HG02571 (cell line): ENCODE measurements around the gene ERCC2.

Experiments used
- ATAC-seq: cut with Tn5 transposase; IDR thresholded peaks from one replicate; pipeline ENCODE4 v1.9.1; 2021; ENCODE audit warnings: mild to moderate bottlenecking, moderate library complexity; ENCODE audit not compliant: unreplicated experiment

ERCC2 gene

DNA sequence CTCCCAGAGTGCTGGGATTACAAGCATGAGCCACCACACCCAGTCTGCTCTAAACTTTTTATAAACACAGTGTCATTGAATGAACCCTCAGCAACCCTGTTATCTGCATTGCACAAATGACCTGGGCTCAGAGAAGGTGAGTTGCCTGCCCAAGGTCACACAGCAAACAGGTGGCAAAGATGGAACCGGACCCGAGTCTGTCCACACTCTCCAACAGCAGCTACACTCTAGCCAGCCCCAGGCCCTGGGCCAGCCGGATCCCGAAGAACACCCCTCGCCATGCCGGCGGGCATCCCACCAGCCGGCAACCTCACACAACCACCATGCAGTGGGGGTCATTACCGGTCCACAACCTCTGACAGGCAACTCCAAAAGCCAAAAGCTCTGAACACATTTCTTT, 14.5 kb downstream of the ERCC2 start:
- no peak for ATAC-seq

DNA sequence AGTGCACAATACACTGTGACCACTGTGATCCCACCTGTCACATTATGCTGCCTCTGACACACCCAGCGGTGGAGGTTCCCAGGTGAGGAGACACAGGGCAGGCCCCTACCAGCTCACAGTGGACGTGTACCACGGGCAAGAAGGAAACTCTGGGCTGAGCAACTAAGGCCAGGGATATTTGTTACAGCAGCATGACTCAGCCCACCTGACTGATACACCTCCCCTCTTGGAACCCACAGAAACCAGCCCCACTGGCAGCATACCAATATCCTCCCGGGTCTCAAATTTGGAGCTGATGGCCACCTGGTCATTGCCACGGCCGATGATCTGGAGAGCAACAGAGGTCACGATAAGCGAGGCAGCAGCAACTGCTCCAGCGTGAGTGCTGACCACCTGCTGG, 15.0 kb downstream of the ERCC2 start:
- ATAC-seq = no peak

DNA sequence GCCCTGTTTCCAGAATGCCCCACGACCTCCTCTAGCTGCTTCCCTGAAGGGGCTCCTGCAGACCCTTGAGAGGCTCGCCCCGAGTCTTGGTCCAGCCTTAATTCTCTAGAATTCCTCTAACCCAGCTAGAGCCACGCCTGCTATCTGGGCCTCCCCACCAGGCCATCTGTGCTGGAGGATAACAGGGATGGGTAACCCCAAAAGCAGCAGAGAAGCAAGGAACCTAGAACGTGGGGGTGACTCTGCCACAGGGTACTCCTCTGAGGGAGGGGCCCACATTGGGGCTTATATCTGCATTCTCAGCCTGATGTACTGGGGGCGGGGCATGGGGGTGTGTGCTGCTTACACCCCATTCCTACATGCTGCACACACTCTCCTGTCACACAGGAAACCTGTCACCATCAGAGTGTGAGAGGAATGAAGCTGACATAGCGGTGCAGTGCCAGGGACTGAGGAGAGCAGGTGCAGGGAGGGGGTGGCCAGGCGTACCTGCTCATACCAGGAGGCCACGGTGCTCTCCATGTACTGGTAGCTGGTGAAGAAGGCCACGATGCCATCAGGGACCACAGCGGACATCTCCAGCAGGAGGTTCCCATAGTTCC, 16.0 kb downstream of the ERCC2 start:
- ATAC-seq = no peak

DNA sequence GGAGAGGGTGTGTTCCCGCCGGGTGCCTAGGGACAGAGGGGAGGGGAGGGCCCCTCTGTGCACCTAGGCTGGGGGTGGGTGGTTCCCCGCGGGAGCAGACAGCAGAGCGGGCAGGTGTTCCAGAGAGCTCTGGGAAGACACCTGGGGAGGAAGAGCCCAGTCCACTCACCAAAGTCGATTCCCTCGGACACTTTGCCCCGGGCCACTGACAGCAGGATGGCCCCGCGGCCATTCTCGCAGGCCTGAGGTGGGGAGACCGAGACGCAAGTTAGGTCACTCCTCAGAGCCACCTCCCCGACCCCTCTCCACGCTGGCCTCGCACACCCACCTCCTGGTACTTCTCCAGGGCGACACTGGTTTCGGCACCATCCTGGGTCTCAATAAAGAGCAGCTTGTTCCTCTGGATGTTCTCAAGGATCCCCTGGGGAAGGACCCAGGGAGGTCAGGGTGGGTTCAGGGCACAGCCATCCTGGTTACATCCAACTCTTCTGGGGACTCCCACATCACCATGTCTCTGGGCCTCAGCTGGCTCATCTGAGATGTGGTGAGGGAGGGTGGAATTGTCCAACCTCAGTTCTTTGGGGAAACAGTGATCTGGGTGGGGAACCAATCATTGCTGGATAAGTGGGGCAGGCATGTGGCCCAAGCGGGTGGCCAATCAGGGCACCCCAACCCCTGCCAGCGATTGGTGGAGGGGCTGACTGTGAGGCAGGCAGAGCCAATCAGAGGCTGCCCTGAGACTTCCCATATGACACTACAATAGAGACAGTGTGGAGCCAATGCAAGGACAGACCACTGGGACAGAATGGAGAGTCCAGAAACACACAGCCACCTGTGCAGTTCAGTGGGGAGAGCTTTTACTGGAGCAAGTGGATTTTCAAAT, 17.2 kb downstream of the ERCC2 start:
- no peak for ATAC-seq

DNA sequence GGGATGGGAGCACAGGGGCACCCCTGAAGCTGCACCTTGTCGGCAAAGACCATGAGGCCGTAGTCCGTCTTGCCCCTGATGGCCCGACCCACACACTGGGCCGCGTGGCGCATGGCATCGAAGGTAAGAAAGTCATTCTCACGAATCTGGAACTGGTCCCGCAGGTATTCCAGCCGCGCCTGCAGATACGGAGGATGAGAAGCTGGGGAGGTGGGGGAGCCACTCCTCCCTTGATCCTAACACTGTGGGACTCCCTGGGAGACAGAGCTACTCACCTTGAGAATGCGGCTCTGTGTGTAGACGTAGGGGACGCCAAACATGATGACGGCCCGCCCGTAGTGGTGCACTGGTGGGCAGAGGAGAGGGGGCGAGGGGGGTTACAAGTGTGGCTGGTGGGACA, 17.9 kb downstream of the ERCC2 start:
- no peak for ATAC-seq

DNA sequence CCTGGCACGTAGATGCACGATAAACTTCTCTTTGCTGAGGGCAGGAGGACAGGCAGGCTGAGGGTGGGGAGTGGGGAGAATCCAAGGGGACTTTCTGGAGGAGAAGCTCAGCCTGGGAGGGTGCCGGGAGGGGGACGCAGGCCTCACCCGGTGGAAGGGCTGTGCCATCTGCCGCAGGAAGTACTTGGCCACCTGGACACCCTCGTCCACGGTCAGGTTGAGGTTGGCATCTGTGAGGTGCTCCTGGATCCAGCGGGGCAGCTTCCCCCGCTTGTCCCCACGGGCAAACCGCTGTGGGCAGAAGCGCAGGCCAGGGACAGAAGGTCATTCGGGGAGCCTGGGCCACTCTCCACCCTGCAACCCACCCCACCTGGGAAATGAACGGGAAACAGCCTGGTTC, 18.3 kb downstream of the ERCC2 start:
- no peak for ATAC-seq

DNA sequence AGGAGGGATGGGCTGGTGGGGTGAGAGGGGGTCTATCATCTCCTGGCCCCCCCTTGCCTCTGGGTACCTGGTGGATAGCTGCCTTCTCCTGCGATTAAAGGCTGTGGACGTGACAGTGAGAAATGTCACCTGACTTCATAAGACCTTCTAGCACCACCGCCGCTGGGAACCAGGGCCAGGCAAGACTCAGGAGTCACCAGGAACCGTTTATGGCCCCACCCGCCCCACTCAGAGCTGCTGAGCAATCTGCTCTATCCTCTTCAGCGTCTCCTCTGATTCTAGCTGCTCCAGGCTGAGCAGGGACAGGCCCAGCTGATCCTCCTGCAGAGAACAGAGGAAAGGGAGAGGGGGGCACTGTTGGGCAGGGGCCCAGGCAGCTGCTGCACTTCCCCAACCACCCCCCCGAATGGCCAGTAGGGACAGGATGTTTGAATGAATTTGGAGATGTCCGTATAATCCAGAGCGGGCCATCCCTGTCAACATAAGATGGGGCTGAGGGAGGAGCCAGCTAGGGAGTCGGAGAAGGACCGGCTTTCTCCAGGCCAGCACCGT, 18.9 kb downstream of the ERCC2 start:
- no peak for ATAC-seq

DNA sequence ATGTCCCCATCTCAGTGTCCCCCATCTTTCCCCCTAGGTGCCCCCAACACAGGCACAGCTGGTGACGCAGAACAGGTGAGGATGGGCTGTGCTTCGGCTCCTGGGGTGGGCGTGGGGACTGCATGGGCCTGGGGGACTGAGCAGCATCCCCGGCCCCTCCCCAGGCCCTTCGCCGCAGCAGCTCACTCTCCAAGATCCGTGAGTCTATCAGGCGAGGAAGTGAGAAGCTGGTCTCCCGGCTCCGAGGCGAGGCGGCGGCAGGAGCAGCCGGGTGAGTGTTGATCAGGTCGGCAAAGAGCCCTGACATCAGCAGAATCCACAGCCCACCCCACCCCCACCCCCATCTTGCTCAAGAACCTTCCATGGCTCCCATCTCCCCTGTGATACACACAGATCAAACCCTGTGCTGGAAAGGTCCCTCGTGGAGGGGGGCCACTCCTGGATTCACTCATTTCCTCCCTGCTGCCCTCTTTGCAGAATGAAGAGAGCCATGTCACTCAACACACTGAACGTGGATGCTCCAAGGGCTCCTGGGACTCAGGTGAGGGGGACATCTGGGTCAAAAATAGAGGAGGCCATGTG, 19.8 kb downstream of the ERCC2 start:
- ATAC-seq = no peak

DNA sequence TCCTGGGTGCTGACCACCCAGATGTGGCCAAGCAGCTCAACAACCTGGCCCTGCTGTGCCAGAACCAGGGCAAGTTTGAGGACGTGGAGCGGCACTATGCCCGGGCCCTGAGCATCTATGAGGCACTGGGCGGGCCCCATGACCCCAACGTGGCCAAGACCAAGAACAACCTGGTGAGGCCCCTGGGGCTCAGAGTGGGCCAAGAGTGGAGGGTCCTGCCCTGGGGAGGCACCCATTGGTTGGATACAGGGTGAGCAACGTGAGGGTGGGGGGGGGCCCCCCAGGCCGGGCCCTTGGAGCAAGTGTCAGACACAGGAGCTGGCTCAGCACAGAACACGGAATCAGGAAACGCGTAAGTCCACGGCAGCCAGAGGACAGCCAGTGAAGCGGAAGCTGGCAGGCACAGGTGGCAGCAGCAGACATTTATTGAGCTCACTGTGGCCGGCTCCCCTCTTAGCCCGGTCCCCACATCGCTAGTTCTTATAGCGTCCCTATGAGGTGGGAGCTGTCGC, 20.9 kb downstream of the ERCC2 start:
- no peak for ATAC-seq

DNA sequence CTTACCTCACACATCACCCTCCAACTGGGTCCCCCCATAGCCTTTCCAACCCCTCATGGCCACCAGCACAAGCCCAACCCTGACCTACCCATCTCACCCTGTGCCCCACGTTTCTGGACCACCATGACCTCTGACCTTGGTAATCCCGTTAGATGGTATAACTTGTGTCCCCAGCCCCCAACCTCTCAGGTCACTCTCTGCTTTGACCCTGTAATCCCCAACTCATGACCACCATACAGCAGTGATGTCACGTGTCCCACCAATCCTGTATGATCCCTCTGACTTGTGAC, 21.3 kb downstream of the ERCC2 start:
- no peak for ATAC-seq

DNA sequence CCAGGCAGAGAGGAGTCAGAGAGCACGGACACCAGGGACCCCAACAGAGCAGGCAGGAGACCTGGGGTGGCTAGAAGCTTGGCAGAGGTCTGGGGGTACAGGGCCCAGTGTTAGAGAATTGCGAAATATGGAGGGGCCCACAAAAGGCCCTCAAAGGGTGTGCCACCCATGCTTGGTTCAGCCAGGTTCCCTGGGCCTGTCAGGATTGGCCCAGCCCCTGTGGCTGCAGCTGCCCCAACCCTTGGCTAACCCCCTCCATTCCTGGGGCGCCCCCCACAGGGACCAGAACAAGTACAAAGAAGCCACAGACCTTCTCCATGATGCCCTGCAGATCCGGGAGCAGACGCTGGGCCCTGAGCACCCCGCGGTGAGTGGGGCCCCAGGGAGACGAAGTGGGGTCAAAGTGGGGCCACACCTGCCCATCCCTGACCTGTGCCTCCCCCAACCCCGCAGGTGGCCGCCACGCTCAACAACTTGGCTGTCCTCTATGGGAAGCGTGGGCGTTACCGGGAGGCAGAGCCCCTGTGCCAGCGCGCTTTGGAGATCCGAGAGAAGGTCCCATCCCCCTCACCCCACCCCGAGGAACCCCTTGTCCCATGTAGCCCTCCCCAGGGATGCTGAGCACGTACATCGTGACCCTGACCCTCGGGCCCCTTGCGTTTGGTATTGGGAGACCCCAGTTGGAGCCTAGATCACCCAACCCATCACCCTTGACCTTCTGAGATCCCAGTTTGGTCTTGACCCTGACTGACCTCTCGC, 21.8 kb downstream of the ERCC2 start:
- no peak for ATAC-seq

DNA sequence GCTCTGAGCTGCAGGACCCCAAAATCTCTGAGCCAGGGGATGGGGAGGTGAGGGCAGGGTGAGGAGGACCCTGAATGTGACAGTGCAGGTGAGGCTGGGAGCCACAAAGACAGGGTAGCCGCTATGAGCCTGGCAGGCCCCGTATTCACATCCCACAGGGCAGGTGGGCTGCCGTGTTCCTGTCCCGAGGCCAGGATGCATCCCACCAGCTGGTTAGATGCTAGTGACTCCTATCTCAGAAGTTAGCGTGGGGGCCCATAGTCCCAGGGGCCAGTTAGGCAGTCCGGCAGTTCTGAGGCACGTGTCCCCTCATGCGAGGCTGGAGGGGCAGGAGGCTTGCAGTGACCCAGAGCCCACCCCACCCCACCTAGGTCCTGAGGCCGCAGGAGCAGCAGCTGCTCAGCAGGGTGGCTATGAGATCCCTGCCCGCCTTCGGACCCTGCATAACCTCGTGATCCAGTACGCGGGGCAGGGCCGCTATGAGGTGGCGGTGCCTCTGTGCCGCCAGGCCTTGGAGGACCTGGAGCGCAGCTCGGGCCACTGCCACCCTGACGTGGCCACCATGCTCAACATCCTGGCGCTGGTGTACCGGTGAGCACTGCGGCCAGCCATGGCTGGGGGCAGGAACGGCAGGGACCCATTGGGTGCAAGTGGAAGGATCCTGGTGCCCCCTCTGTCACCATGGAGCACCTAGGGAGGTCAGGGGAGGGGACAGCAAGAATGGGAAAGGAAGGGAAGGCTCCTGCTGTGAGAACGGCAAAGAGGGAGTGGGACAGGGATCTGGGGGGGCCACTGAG, 22.6 kb downstream of the ERCC2 start:
- no peak for ATAC-seq

DNA sequence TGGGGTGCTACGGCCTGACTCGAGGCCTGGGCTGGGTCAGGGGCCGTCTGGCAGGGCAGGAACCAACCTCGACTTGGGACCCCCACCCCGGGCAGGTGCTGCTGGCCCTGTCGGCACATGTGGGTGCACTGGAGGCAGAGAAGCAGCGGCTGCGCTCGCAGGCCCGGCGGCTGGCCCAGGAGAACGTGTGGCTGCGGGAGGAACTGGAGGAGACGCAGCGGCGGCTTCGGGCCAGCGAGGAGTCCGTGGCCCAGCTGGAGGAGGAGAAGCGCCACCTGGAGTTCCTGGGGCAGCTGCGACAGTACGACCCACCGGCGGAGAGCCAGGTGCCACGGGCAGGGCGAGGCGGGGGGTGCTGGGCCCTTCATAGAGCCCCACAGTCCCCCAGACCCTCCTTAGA, 23.9 kb downstream of the ERCC2 start:
- ATAC-seq = no peak

DNA sequence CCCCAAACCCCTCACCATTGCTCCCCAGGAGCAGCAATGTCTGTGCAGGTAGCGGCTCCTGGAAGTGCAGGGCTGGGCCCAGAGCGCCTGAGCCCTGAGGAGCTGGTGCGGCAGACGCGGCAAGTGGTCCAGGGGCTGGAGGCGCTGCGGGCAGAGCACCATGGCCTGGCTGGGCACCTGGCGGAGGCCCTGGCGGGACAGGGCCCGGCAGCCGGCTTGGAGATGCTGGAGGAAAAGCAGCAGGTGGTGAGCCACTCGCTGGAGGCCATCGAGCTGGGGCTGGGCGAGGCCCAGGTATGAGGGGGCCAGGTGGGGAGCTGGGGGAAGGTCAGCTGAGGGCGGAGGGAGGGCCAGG, 24.9 kb downstream of the ERCC2 start:
- no peak for ATAC-seq

DNA sequence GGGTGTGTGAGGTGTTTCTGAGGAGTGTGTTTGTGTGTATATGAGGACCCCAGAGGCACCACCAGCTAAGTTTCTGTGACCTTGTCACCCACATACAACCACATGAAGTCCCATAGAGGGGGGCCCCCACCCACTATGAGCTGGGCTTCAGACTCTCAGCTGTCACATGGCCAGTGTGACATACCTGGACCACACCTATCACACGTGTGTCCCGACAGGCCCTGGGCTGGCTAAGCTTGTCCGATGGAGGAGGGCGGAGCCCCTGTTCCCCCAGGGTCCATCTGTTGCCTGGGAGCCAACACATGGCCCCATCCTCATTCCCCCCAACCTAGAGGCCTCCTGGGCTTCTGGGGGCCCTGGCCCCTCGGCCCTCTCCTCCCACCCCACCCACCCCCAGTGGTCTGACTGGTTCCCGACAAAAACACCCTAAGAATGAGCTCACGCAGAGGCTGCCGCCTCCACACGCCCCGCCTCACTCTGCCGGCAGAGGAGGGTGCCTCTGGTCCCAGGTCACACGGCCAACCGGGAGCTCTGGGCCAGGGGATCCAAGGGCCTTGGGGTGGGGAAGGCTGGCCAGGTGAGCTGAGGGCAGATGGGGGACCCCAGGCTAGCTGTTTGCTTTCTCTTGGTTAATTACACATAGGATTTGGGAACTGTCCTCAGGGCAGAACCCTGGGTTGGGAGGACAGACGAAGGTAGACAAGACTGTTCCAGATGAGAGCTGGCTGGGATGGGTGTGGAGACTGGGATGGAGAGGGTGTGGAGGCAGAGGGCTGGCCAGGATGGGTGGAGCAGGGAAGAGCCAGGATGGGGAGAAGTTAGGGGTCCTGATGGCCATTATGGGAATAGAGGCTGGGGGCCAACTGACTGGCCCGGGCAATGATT, 25.5 kb downstream of the ERCC2 start:
- ATAC-seq = no peak

DNA sequence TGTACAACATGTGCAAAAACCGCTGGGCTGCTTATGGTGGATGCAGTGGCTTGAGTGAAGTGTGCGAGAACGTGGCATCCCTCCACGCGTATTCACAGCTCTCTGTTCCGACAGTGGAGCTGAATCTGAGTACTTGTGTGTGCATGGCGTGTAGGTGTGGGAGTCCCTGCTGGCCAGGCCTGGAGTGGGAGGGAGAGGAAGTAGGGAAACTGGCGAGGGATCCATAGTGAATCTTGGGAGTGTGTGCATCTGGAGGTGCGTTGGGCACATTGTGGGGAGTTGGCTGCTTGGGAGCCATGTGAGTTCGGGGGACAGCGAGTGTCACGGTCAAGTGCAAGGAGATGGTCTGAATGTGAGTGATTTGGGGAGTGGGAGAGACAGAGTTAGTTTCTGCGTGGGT, 27.5 kb downstream of the ERCC2 start:
- no peak for ATAC-seq

DNA sequence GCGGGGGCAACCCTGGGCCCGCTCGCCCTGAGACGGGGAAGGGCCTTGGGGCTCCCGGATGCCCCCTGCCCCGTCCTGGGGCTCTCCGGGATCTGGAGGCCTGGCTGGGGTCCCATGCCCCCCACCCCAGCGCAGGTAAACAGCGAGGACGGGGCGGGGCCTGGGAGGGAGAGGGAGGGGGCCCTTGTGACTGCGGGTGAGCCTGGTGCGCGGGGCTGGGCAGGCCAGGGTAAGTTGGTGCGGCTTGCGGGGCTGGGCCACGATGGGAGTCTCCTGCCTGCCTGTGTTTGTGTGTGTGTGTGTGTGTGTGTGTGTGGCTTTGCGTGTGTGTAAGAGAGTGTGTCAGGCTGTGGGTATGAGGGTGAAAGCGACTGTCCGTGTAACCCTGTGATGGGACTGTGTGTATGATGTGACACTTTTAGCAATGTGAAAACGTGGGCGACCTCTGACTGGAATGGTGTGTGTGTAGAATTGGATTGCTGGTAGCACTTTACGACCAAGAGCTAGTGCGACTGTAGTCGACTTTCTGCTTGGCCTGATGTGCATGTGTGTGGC, 29.4 kb downstream of the ERCC2 start:
- ATAC-seq = no peak

DNA sequence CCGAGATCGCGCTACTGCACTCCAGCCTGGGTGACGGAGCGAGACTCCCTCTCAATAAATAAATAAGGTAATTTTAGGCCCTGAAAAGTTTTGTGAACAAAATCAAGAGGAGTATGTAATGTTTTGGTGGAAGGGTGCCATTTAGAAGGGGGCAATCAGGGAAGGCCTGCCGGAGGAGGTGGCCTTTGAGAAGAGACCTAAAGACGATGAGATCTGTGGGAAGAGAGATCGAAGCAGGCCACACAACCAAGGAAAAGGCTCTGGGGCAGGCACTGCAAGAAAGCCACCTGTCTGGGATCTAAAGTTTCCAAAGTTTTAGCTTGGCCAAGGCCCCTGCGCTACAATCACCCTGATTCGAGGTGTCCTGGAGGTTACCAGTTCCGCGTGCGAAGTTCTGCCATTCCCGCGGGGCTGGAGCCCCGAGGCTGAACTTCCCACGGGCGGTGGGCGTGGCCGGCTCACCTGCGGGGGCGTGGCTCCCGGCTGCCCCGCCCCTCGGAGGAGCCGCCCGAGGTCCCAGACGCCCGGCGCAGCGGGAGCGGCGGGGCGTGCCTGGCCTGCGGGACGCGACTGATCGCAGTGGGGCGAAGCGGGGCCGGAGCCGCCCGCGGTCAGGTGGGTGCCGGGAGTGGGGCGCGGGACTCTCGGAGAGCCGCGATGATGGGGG, 30.0 kb downstream of the ERCC2 start, which contains the start of gene KLC3:
Gene KLC3, plus strand, starts transcription at position 519 of the 667 bp plus-strand sequence. CDS start 4,792 bp downstream, outside the sequence.
- no peak for ATAC-seq

DNA sequence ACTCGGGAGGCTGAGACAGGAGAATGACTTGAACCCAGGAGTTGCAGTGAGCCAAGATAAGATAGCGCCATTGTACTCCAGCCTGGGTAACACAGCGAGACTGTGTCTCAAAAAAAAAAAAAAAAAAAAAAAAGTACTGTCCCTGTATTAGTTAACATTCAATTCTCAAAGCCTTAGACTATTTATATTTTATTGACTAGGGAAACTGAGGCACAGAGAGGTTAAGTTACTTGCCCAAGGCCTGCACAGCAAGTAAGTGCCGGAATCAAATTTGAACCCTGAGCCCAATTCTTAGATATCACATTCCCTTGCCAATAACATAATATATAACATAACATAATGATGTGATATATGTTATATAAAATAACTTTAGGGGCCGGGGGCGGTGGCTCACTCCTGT, 30.7 kb downstream of the ERCC2 start:
- ATAC-seq = no peak
